Vein endothelial cell (primary cell): ENCODE measurements around the gene USP40. TPM values are rescaled to one million over a fixed set of nuclear protein-coding genes. Genes with fewer than 3 reads are reported as not detected.

Experiments used
- total RNA-seq: library from RNA; depleted of rRNA; stranded (reverse); fragments of >200 nt; gene quantifications from 2 replicates; pipeline ENCODE4 v1.2.3, GENCODE V29; 2012

USP40 gene, protein sequence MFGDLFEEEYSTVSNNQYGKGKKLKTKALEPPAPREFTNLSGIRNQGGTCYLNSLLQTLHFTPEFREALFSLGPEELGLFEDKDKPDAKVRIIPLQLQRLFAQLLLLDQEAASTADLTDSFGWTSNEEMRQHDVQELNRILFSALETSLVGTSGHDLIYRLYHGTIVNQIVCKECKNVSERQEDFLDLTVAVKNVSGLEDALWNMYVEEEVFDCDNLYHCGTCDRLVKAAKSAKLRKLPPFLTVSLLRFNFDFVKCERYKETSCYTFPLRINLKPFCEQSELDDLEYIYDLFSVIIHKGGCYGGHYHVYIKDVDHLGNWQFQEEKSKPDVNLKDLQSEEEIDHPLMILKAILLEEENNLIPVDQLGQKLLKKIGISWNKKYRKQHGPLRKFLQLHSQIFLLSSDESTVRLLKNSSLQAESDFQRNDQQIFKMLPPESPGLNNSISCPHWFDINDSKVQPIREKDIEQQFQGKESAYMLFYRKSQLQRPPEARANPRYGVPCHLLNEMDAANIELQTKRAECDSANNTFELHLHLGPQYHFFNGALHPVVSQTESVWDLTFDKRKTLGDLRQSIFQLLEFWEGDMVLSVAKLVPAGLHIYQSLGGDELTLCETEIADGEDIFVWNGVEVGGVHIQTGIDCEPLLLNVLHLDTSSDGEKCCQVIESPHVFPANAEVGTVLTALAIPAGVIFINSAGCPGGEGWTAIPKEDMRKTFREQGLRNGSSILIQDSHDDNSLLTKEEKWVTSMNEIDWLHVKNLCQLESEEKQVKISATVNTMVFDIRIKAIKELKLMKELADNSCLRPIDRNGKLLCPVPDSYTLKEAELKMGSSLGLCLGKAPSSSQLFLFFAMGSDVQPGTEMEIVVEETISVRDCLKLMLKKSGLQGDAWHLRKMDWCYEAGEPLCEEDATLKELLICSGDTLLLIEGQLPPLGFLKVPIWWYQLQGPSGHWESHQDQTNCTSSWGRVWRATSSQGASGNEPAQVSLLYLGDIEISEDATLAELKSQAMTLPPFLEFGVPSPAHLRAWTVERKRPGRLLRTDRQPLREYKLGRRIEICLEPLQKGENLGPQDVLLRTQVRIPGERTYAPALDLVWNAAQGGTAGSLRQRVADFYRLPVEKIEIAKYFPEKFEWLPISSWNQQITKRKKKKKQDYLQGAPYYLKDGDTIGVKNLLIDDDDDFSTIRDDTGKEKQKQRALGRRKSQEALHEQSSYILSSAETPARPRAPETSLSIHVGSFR
- 23.5 and 24.8 TPM in 2 replicates for total RNA-seq

DNA sequence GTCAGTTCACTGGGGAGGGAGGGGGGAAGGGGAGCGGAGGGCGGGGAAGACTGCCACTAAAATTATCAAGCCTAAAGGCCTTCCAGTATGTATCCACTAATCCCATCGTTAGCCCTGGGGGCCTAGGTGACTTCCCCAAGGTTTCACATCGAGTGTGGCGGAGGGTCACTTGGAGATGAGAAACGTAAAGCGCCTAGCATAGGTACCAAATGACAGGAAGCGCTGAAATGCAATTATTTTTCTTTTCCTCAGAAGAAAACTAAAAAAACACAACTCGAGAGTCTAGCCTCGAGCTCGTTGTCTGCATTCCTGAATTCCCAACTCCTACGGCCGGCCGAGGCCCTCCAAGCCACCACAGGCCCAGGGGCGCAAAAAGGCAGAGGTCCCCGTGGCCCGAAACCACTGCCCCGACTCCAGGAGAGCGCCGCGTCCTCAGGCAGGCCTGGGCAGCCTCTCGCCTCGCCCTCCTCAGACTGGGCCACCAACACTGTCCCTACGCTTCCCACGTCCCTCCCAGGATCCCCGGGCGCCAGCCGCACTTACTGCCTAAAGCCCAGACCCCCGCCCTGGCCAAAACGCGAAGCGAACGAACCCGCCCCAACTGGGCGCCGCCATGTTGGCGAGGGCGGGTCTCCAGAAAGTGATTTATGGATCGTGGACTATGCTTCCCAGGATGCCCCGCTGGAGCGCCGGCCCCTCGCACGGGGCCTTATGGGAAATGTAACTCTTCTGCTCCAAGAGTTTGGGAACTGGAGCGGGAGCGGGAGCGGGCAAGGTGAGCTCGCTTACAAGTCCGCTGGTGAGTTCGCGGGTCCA lies at the start of gene USP40:
Gene USP40, minus strand, starts transcription at position 642 of the 816 bp plus-strand sequence. CDS start 1,228 bp downstream, outside the sequence.

Other genes with a start within 250 kb of the USP40 start
- gene DGKD, start 212.3 kb downstream of the USP40 start, total RNA-seq: 9.6 and 11.8 TPM in 2 replicates
- gene UGT1A8, start 50.9 kb upstream of the USP40 start, total RNA-seq: not detected in 2 replicates
- not detected in 2 replicates for gene UGT1A10, start 69.7 kb upstream of the USP40 start, total RNA-seq
- gene UGT1A9, start 105.1 kb upstream of the USP40 start, total RNA-seq: not detected in 2 replicates
- gene UGT1A7, start 115.1 kb upstream of the USP40 start, total RNA-seq: not detected in 2 replicates
- not detected in 2 replicates for gene UGT1A6, start 126.1 kb upstream of the USP40 start, total RNA-seq
- gene UGT1A5, start 146.1 kb upstream of the USP40 start, total RNA-seq: not detected in 2 replicates
- gene UGT1A4, start 152.0 kb upstream of the USP40 start, total RNA-seq: not detected in 2 replicates
- gene UGT1A3, start 162.3 kb upstream of the USP40 start, total RNA-seq: not detected in 2 replicates
- not detected in 2 replicates for gene UGT1A1, start 193.5 kb upstream of the USP40 start, total RNA-seq
- not detected in 2 replicates for gene MROH2A, start 211.5 kb upstream of the USP40 start, total RNA-seq